ENCODE data around the gene SLC6A12.

Gene SLC6A12

GRCh38 chr12:174596-174995 lies 39.4 kb downstream of the SLC6A12 start:
- DNase-seq (ENCODE audit: low spot score) (no peak), ATAC-seq (ENCODE audit: low read depth) (no peak)
- Histone ChIP-seq H3K9me3 (ENCODE audit: severe bottlenecking) (no peaks in the 10 kb centered on the region), H3K27ac (ENCODE audit: poor library complexity, severe bottlenecking) (no peak overlapping the region), H3K4me3 (ENCODE audit: severe bottlenecking) (no peak overlapping the region), H3K36me3 (ENCODE audit: low read depth) (no peaks in the 10 kb centered on the region), H3K27me3 (ENCODE audit: insufficient read depth, poor library complexity, severe bottlenecking) (no peaks in the 10 kb centered on the region), H3K4me1 (ENCODE audit: insufficient read depth, poor library complexity, severe bottlenecking) (peaks cover 13% of the 10 kb centered on the region)
- TF ChIP-seq CTCF (IDR thresholded peaks at IDR 0.05; ENCODE audit: poor library complexity, severe bottlenecking), result no peak

- H3K4me1 ChIP-seq (ENCODE audit: insufficient read depth, poor library complexity, severe bottlenecking), result peaks cover 8% of the 10 kb centered on the region
- DNase-seq (ENCODE audit: low spot score), result no peak
- ATAC-seq (ENCODE audit: low read depth), result no peak
- H3K27me3 ChIP-seq (ENCODE audit: insufficient read depth, poor library complexity, severe bottlenecking), result no peaks in the 10 kb centered on the region
- H3K4me3 ChIP-seq (ENCODE audit: severe bottlenecking), result no peak overlapping the region
- no peak overlapping the region for H3K27ac ChIP-seq (ENCODE audit: poor library complexity, severe bottlenecking)
- H3K36me3 ChIP-seq (ENCODE audit: low read depth), result no peaks in the 10 kb centered on the region
- TF ChIP-seq CTCF (IDR thresholded peaks at IDR 0.05; ENCODE audit: poor library complexity, severe bottlenecking), result no peak
- H3K9me3 ChIP-seq (ENCODE audit: severe bottlenecking), result no peaks in the 10 kb centered on the region
Measured at GRCh38 chr12:174124-174523, 39.8 kb downstream of the SLC6A12 start.

- Histone ChIP-seq H3K27ac (ENCODE audit: poor library complexity, severe bottlenecking) (no peak overlapping the region), H3K27me3 (ENCODE audit: insufficient read depth, poor library complexity, severe bottlenecking) (no peaks in the 10 kb centered on the region), H3K9me3 (ENCODE audit: severe bottlenecking) (no peaks in the 10 kb centered on the region), H3K36me3 (ENCODE audit: low read depth) (no peaks in the 10 kb centered on the region), H3K4me1 (ENCODE audit: insufficient read depth, poor library complexity, severe bottlenecking) (peaks cover 8% of the 10 kb centered on the region), H3K4me3 (ENCODE audit: severe bottlenecking) (no peak overlapping the region)
- TF ChIP-seq CTCF (IDR thresholded peaks at IDR 0.05; ENCODE audit: poor library complexity, severe bottlenecking), result no peak
- DNase-seq (ENCODE audit: low spot score) (no peak), ATAC-seq (ENCODE audit: low read depth) (no peak)
Measured at GRCh38 chr12:172732-173161, 41.2 kb downstream of the SLC6A12 start.

GRCh38 chr12:171743-172676 lies 41.9 kb downstream of the SLC6A12 start:
- no peaks in the 10 kb centered on the region for H3K27me3 ChIP-seq (ENCODE audit: insufficient read depth, poor library complexity, severe bottlenecking)
- H3K27ac ChIP-seq (ENCODE audit: poor library complexity, severe bottlenecking), result no peak overlapping the region
- ATAC-seq (ENCODE audit: low read depth), result no peak

More at GRCh38 chr12:171743-172676, 41.9 kb downstream of the SLC6A12 start:
- Histone ChIP-seq H3K4me1 (ENCODE audit: insufficient read depth, poor library complexity, severe bottlenecking) (peaks cover 8% of the 10 kb centered on the region), H3K4me3 (ENCODE audit: severe bottlenecking) (no peak overlapping the region), H3K36me3 (ENCODE audit: low read depth) (no peaks in the 10 kb centered on the region), H3K9me3 (ENCODE audit: severe bottlenecking) (no peaks in the 10 kb centered on the region)
- DNase-seq (ENCODE audit: low spot score), result no peak
- TF ChIP-seq CTCF (IDR thresholded peaks at IDR 0.05; ENCODE audit: poor library complexity, severe bottlenecking), result no peak

All from RWPE2 (cell line).